HG03097 (cell line): ENCODE measurements around the gene ANKRD36.
"Not testable (repeated sequence)": the region's sequence is repeated elsewhere in the genome, so short reads cannot be mapped to it uniquely, and the experiment has no call there.

ENCODE experiments used
- ATAC-seq: cut with Tn5 transposase; IDR thresholded peaks from one replicate; pipeline ENCODE4 v1.9.1; 2021; ENCODE audit not compliant: unreplicated experiment, low FRiP score

ANKRD36 gene

DNA sequence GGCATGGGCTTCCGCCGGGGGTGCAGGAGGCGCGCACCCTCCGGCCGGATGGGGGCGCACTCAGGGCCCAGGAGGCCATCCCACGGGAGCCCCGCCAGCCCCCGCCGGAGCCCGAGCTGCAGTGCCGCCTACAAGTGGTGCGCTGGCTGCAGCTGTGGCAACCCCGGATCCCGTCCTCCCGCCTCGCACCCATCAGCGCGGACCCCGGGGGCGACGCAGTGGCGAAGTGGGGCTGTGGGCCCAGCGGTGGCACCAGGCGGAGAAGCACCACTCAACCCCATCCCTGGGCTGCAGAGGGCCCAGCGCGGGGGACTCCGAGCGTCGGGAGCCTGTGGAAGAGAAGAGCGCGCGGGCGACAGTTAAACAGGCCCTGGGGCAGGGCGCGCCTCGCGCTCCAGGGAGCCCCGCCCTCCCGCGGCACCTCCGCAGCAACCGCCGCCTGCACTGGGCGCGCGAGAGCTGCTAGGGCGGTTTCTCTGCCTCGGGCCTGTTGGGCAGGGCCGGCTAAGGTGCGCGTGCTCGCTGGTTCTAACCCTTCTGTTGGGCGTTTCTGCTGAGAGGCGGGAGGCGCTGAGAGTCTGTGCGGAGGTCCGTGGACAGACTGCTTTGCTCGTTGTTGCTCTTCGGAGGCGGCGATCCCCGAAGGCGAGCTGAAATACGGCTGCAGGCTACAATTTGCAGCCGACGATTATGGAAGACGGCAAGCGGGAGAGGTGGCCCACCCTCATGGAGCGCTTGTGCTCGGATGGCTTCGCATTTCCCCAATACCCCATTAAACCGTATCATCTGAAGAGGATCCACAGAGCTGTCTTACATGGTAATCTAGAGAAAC, at the start of gene ANKRD36:
TSS of gene ANKRD36 (plus strand) at position 104 of the 832 bp plus-strand sequence. CDS start at position 691, 587 bp downstream.
- ATAC-seq, result peak; percentile 89

DNA sequence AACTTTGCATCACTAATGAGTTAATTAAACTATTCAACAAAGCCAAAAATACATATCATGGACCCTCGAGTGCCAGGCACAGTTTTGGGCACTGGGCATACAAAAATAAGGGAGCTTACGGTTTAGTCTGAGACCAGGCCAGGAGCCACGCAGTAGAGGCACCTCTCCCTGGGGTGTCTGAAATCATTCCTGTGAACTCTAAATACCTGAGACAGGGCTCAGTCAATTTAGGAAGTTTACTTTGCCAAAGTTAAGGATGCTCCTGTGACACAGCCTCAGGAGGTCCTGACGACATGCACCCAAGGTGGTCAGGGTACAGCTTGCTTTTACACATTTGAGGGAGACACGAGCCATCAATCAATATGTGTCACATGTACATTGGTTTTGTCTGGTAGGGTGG, 46.9 kb upstream of the ANKRD36 start:
- not testable (repeated sequence) for ATAC-seq

DNA sequence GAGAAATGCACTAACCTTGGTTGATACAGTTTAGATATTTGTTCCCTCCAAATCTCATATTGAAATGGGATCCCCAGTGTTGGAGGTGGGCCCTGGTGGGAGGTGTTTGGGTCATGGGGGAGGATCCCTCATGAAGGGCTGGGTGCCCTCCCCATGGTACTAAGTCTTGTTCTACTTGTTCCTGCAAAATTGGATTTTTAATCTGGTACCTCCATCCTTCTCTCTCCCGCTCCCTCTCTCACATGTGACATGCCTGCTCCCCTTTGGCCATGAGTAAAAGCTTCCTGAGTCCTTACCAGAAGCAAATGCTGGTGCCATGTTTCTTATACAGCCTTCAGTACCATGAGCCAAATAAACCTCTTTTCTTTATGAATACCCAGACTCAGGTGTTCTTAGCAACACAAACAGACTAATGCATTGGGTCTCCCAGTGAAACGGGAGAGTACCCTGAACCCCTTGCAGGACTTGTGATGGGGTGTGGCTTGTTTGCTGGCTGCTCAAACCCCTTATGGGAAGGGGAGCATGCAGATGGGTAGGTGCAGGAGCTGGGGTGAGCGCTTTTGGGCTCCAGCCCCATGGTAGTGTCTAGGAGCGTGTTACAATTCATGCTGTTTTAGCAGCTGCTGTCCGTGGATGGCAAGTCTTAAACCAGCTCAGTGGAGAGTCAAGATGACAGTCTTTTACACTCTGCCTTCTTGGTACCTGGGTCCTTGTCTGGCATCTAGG, 45.5 kb upstream of the ANKRD36 start:
- ATAC-seq, result no peak

- no peak for ATAC-seq
These were observed 44.9 kb upstream of the ANKRD36 start for GRCh38 chr2:97068074-97068473.

DNA sequence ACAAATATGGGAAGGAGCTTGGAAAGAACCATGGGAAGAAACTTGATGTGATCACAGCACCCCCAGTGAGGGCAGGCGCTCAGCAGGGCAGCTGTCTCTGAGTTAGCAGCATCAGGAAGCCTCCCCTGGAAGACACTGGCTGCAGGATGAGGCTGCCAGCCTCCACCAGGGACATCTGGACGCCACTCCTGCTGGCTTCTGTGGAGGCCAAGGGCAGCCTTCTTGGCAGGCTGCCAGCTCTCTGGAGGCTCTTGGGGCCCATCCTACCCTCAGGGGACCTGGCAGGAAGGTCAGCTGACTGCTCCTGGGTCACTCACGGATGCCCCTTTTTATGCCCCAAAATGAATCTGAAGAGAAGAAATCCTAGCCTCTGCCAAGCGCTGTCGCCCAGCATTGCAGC, 44.2 kb upstream of the ANKRD36 start:
- not testable (repeated sequence) for ATAC-seq

DNA sequence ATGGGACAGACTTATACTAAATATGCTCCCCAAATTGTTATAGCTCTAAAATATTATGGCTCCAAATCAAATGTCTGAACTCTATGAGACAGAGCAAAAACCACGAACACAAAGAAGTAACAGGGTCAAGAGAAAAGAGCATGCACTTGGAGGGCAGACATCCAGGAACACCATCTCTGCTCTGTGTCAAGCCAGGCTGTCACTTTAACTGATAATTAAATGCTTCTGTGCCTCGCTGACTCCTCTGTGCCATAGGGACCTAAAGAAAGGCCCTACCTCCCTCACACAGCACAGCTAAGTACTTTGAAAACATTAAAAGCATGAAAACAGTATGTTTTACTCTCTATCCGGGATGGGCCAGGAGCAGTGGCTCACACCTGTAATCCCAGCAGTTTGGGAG, 42.0 kb upstream of the ANKRD36 start:
- ATAC-seq, result not testable (repeated sequence)

- ATAC-seq, result not testable (repeated sequence)
These were observed 35.7 kb upstream of the ANKRD36 start for GRCh38 chr2:97077213-97077612.

- ATAC-seq, result not testable (repeated sequence)
These were observed 32.1 kb upstream of the ANKRD36 start for GRCh38 chr2:97080855-97081254.

- not testable (repeated sequence) for ATAC-seq
These were observed 30.7 kb upstream of the ANKRD36 start for GRCh38 chr2:97082206-97082605.

DNA sequence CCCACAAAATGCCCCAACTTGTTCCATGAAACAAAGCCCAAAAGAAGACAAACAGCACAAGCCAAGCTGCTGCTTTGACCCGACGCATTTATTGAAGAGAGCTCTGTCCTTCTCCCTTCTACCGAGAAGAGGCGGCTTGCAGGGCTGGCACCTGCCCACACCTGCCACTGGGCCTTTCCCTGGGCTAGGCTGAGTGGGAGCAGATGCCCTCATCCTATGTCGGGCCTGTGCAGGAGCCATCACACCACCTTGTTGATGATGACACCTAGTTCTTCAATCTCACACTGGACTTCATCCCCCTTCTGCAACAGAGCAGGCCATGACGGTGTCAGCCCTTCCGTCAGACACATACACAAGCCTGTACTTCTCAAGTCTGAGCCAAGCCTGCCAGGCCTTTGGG, 29.4 kb upstream of the ANKRD36 start:
- not testable (repeated sequence) for ATAC-seq

GRCh38 chr2:97085093-97085492, 27.9 kb upstream of the ANKRD36 start:
- ATAC-seq, result not testable (repeated sequence)

- not testable (repeated sequence) for ATAC-seq
These were observed 24.2 kb upstream of the ANKRD36 start for GRCh38 chr2:97088706-97089105.

DNA sequence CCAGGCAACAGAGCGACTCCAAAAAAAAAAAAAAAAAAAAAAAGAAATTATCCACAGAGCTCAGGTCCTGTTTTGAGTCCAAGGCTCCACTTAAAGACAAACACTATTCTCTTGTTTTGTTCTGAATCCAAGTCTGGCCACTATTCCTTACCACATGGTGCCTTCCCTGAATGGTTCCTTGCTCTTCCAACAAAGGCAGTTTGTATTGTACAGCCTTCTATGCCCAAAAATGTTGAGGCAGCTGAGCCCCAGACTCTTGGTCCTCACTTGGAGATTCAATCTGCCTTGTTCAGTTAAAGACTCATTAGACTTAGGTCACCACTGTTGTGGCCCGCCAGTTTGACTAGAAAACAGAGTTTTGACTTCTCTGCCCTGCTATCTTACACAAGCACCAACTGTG, 20.0 kb upstream of the ANKRD36 start:
- ATAC-seq, result not testable (repeated sequence)

GRCh38 chr2:97093983-97094771, 18.8 kb upstream of the ANKRD36 start:
- peak; percentile 34 for ATAC-seq

GRCh38 chr2:97094772-97095611, 18.0 kb upstream of the ANKRD36 start, which contains the start of gene FAHD2B:
Gene FAHD2B (minus strand): TSS chr2:97094882. CDS start chr2:97091706, 3,176 bp downstream.
- peak; percentile 78 for ATAC-seq

- ATAC-seq, result no peak
These were observed 17.3 kb upstream of the ANKRD36 start for GRCh38 chr2:97095661-97096060.

- ATAC-seq, result not testable (repeated sequence)
These were observed 14.1 kb upstream of the ANKRD36 start for GRCh38 chr2:97098786-97099372.

DNA sequence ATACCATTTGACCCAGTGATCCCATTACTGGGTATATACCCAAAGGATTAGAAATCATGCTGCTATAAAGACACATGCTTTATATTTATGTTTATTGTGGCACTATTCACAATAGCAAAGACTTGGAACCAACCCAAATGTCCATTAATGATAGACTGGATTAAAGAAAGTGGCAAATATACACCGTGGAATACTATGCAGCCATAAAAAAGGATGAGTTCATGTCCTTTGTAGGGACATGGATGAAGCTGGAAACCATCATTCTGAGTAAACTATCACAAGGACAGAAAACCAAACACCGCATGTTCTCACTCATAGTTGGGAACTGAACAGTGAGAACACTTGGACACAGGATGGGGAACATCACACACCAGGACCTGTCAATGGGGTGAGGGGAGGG, 6.1 kb upstream of the ANKRD36 start:
- ATAC-seq, result not testable (repeated sequence)

- not testable (repeated sequence) for ATAC-seq
These were observed 1.7 kb upstream of the ANKRD36 start for GRCh38 chr2:97111246-97111645.
